C4-2B (cell line): ENCODE data around the gene FOXP1.

Source experiments
- CTCF ChIP-seq: fragments of 450-650 bp; conservative IDR thresholded peaks from 2 replicates; pipeline ENCODE4 v1.5.1; 2017; ENCODE audit warnings: mild to moderate bottlenecking
- ZFX ChIP-seq: fragments of 450-650 bp; IDR thresholded peaks from 2 replicates; pipeline ENCODE4 v1.6.1; 2017

- TF ChIP-seq CTCF (no peak), ZFX (no peak)
Observed at GRCh38 chr3:70973558-70973957, 610.0 kb downstream of the FOXP1 start.
